Right lobe of liver (tissue), 4 donors: Measurements from ENCODE around the gene ANO4.

Experiments used
- CTCF ChIP-seq, 4 donors: fragments of 200-600 bp in 3 of 4; fragments of 450-650 bp in 1 of 4; IDR thresholded peaks; one replicate each; pipeline versions ENCODE4 v1.5.1 to v1.8.0; 2016 to 2022; ENCODE audit warnings: antibody characterized with exemption in 4 of 4, mild to moderate bottlenecking in 2 of 4
- POLR2A ChIP-seq: fragments of 450-650 bp; IDR thresholded peaks from one replicate; pipeline ENCODE4 v1.6.1; 2017; ENCODE audit warnings: antibody characterized with exemption, mild to moderate bottlenecking
- donor health status: DM: no; HTN: no; CAD: no.
- donor health status: DM: no; HTN: no; CAD: no.
- donor health status: DM: no; HTN: yes; CAD: no.

GRCh38 chr12:101002696-101003419 lies 208.3 kb downstream of the ANO4 start:
- no peak for TF ChIP-seq CTCF (IDR thresholded peaks at IDR 0.05)
- TF ChIP-seq POLR2A, result no peak
